Ectodermal cell (in vitro differentiated cells): ENCODE results near the gene TEK. TPM values are rescaled to one million over a fixed set of nuclear protein-coding genes. Genes with fewer than 3 reads are reported as not detected.

Experiments used
- H3K27ac ChIP-seq: 2 replicates; pipeline ENCODE4 v1.7.0; 2013; ENCODE audit warnings: mild to moderate bottlenecking, low read depth, low read length; ENCODE audit not compliant: insufficient read depth, poor library complexity, severe bottlenecking
- H3K27me3 ChIP-seq: 2 replicates; pipeline ENCODE4 v1.7.0; 2013; ENCODE audit warnings: mild to moderate bottlenecking, low read length; ENCODE audit not compliant: insufficient read depth, control insufficient read depth, poor library complexity, severe bottlenecking
- H3K36me3 ChIP-seq: one replicate; pipeline ENCODE4 v1.7.0; 2013; ENCODE audit warnings: low read length; ENCODE audit not compliant: control insufficient read depth, insufficient read depth
- H3K4me1 ChIP-seq: one replicate; pipeline ENCODE4 v1.7.0; 2013; ENCODE audit warnings: low read length; ENCODE audit not compliant: control insufficient read depth, insufficient read depth
- H3K4me3 ChIP-seq: 2 replicates; pipeline ENCODE4 v1.7.0; 2013; ENCODE audit warnings: low read depth, low read length, control low read depth; ENCODE audit not compliant: insufficient read depth
- H3K9me3 ChIP-seq: 2 replicates; pipeline ENCODE4 v1.7.0; 2013; ENCODE audit warnings: mild to moderate bottlenecking, low read length, moderate library complexity; ENCODE audit not compliant: control insufficient read depth
- WGBS, 2 experiments: methylation state at CpG; one replicate each; pipeline ENCODE4 v1.1.7; 2013; ENCODE audit warnings: missing lambda C conversion rate in 2 of 2; 5-methylcytosine and 5-hydroxymethylcytosine counted together
- polyA plus RNA-seq, 4 experiments: library from polyadenylated mRNA; stranded (reverse); fragments of 50-300 nt; gene quantifications; one replicate each; pipeline ENCODE4 v1.2.3, GENCODE V29; 2013

TEK gene
- 31.3 TPM for polyA plus RNA-seq (2013, experiment 1 of 4)
- 20.5 TPM for polyA plus RNA-seq (2013, experiment 2 of 4)
- 20.0 TPM for polyA plus RNA-seq (2013, experiment 3 of 4)
- polyA plus RNA-seq (2013, experiment 4 of 4): 19.8 TPM

DNA sequence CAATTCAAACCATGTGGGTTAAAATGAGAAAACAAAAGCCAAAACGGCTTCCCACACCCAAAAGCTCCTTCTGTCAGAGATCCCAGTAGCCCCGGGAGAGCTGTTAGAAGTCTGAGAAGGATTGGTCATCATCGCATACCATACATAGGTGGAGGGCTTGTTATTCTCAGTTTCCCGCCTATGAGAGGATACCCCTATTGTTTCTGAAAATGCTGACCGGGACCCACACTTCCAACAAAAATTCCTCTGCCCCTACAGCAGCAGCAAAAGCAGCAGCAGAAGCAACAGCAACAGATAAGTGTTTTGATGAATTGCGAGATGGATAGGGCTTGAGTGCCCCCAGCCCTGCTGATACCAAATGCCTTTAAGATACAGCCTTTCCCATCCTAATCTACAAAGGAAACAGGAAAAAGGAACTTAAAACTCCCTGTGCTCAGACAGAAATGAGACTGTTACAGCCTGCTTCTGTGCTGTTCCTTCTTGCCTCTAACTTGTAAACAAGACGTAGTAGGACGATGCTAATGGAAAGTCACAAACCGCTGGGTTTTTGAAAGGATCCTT, at the start of gene TEK:
TSS of gene TEK (plus strand) at position 245 of the 561 bp plus-strand sequence. CDS start 366 bp downstream, outside the sequence.
- peak within 1 kb of the TSS; percentile 45 for H3K4me3 ChIP-seq
- no peaks in the 10 kb centered on the region for H3K27me3 ChIP-seq
- H3K36me3 ChIP-seq: no peaks in the 10 kb centered on the region
- no peaks in the 10 kb centered on the region for H3K9me3 ChIP-seq
- peaks cover 4% of the 10 kb centered on the region for H3K4me1 ChIP-seq
- 24 to 39% methylated on average over 9 of the region's 9 CpGs for WGBS, 2 experiments
- H3K27ac ChIP-seq: peak within 1 kb of the TSS; percentile 57

DNA sequence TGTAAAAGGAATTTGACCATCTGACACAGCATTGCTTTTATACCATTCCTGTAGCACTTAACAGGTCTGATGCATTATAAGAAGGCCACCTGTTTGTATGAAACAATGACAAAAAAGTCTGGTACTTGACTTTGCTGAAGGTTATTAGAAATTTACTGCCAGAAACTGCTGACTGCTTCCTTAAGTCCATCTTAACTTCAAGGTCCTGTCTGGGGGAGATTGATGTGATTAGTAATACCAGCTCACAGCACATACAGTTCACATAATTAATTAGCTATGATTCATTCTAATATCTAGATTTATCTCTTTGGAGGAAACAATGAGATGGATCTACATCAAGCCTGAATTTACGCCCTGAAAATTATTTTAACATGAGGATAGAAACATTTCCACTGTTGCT, 49.6 kb upstream of the TEK start:
- Histone ChIP-seq H3K4me1 (no peaks in the 10 kb centered on the region), H3K27me3 (no peaks in the 10 kb centered on the region), H3K9me3 (no peaks in the 10 kb centered on the region), H3K4me3 (no peak overlapping the region), H3K27ac (no peak overlapping the region), H3K36me3 (peaks cover 3% of the 10 kb centered on the region)
- WGBS, 2 experiments: no CpG with 5 or more reads among the region's 1 CpG

GRCh38 chr9:27059907-27060306, 49.1 kb upstream of the TEK start:
- no peaks in the 10 kb centered on the region for H3K27me3 ChIP-seq
- no peak overlapping the region for H3K27ac ChIP-seq
- H3K9me3 ChIP-seq: no peaks in the 10 kb centered on the region
- H3K4me3 ChIP-seq: no peak overlapping the region
- no peaks in the 10 kb centered on the region for H3K4me1 ChIP-seq
- H3K36me3 ChIP-seq: peaks cover 3% of the 10 kb centered on the region

GRCh38 chr9:27065288-27065687, 43.7 kb upstream of the TEK start:
- Histone ChIP-seq H3K9me3 (no peaks in the 10 kb centered on the region), H3K36me3 (no peaks in the 10 kb centered on the region), H3K4me1 (no peaks in the 10 kb centered on the region), H3K27me3 (no peaks in the 10 kb centered on the region), H3K27ac (no peak overlapping the region), H3K4me3 (no peak overlapping the region)
- 100% methylated on average over 1 of the region's 1 CpG for WGBS, 2 experiments

DNA sequence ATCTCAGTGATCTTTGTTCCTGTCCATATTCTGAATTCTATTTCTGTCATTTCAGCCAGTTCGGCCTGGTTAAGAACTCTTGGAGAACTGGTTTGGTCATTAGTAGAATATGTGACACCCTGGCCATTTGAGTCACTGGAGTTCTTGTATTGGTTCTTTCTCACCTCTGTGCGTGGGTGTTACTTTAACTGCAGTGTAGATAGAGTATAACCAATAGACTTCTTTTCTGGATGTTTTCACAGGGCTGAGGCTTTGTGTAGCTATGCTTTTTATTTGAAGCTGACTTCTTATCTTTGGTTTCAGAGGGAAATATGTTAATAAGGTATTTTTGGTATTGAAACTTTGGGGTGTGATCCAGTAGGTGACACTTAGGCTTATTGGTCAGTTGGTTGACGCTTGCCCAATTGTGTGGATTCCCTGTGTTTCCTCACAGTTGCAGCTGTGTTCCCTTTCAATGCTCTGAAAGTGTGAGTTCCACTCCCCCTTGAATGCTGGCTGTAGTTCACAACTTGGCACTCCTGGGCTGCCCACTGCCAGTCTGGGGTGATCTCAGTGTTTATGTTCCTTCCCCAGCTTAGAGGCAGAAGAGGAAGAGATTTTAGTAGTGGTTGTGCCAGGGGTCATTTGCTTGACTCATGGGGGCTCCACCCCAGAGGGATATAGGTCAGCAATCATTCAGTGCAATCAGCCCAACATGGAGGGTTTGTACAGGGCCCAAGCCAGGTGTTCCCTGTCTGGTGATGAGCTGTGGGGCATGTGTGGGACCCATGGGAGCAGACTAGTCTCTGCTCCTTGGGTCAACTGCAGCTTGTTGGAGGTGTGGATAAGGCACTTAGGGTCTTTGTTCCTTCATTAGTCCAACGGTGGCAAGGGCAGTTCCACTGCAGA, 34.9 kb upstream of the TEK start:
- no peaks in the 10 kb centered on the region for H3K36me3 ChIP-seq
- H3K4me1 ChIP-seq: no peaks in the 10 kb centered on the region
- H3K27ac ChIP-seq: no peak overlapping the region
- 68 to 71% methylated on average over 4 of the region's 4 CpGs for WGBS, 2 experiments
- no peak overlapping the region for H3K4me3 ChIP-seq
- H3K27me3 ChIP-seq: no peaks in the 10 kb centered on the region
- H3K9me3 ChIP-seq: no peaks in the 10 kb centered on the region

DNA sequence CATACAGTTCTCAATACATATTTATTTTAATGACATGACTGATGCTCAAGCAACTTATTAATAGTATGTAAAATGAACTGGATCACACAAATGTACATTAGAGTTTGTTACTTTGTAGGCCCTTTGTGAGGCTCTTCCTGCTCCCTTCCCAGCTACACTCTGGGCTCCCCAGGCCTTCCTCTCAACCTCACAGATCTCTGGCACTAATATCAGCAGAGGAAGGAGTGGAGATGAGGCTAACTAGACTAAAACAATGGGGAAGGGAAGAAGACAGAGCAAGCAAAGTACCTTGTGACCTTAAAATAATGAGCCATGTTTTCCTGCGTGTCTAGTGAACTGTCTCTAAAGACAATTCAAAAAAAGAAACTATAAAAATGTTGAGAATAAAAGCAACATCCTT, 30.3 kb upstream of the TEK start:
- 92 to 100% methylated on average over 1 of the region's 1 CpG for WGBS, 2 experiments
- Histone ChIP-seq H3K4me1 (no peaks in the 10 kb centered on the region), H3K27ac (no peak overlapping the region), H3K9me3 (no peaks in the 10 kb centered on the region), H3K4me3 (no peak overlapping the region), H3K27me3 (no peaks in the 10 kb centered on the region), H3K36me3 (no peaks in the 10 kb centered on the region)

- Histone ChIP-seq H3K27ac (no peak overlapping the region), H3K36me3 (no peaks in the 10 kb centered on the region), H3K4me1 (no peaks in the 10 kb centered on the region), H3K9me3 (no peaks in the 10 kb centered on the region), H3K4me3 (no peak overlapping the region), H3K27me3 (no peaks in the 10 kb centered on the region)
- WGBS, 2 experiments: 96% methylated on average over 3 to 5 of the region's 5 CpGs
Measured at GRCh38 chr9:27085456-27085855, 23.6 kb upstream of the TEK start.

DNA sequence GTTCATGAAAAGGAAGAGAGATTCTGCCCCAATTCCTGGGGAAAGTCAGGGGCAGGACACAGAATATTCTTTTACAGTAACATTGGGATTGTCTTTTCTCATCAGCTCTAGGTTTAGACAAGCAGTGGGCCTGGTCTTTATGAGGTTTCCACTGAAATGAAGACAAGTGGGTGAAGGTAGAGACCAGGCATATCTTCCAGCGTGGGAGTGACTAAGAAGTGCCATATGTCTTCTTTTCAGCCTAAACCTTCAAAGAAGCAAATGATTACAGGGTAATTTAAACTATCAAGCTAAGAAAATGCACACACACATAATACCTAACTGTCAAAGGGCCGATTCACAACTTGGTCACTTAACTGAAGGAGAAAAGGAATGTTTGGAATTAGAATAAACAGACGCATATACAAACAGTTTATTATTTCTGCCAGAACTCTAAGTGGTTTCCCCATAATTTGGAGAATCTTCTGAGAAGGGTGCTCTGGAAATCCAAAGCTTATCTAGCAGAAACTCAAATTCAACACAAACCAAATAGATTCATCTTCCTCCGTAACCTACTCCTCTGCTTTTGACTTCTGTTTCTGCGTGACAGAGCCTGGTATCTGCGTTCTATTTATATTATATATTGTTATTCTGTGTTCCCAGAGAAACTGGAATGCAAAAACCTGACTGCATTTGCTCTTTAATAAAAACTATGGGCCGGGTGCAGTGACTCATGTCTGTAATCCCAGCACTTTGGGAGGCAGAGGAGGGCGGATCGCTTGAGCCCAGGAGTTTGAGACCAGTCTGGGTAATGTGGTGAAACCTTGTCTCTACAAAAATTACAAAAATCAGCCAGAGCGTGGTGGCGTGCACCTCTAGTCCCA, 22.0 kb upstream of the TEK start:
- Histone ChIP-seq H3K27me3 (no peaks in the 10 kb centered on the region), H3K9me3 (no peaks in the 10 kb centered on the region), H3K27ac (no peak overlapping the region), H3K4me3 (no peak overlapping the region), H3K4me1 (no peaks in the 10 kb centered on the region), H3K36me3 (no peaks in the 10 kb centered on the region)
- WGBS, 2 experiments: 92 to 94% methylated on average over 8 to 9 of the region's 11 CpGs

- H3K4me3 ChIP-seq: no peak overlapping the region
- H3K27me3 ChIP-seq: no peaks in the 10 kb centered on the region
- WGBS, 2 experiments: 82 to 100% methylated on average over 1 to 4 of the region's 4 CpGs
- no peaks in the 10 kb centered on the region for H3K4me1 ChIP-seq
- no peaks in the 10 kb centered on the region for H3K36me3 ChIP-seq
- no peaks in the 10 kb centered on the region for H3K9me3 ChIP-seq
- H3K27ac ChIP-seq: no peak overlapping the region
Measured at GRCh38 chr9:27088981-27089380, 20.0 kb upstream of the TEK start.

DNA sequence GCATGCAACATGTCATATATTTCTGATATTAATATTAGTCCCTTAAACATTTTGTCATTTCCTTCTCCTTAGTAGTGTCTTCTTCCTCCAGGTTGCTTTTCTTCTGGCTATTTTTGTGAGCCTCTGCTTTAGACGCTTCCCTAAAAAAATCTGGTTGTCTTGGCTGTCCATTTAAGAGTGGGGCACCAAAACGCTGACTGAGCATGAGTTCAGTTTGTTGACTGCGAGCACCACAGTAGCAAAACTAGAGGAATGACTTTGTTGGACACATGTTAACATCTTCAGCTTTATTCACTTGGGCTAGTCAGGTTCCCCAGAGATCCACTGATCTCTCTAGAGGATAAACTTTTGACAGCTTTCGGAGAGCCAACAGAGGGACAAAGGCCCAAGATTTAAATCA, 19.3 kb upstream of the TEK start:
- Histone ChIP-seq H3K4me3 (no peak overlapping the region), H3K27ac (no peak overlapping the region)
- 92 to 93% methylated on average over 4 of the region's 4 CpGs for WGBS, 2 experiments

More for the DNA sequence above, 19.3 kb upstream of the TEK start:
- Histone ChIP-seq H3K9me3 (no peaks in the 10 kb centered on the region), H3K36me3 (no peaks in the 10 kb centered on the region), H3K4me1 (no peaks in the 10 kb centered on the region), H3K27me3 (no peaks in the 10 kb centered on the region)
